ENCODE results near the gene TMEM95.

The TMEM95 gene

GRCh38 chr17:7355053-7355452 is at the start of gene TMEM95:
Gene TMEM95, plus strand, starts transcription at chr17:7355156. Its CDS starts 49 bp downstream, at chr17:7355205.
- DNase-seq (ENCODE audit: low spot score) = peak; percentile 36

GRCh38 chr17:7306911-7307685 is 47.9 kb upstream of the TMEM95 start, which contains the start of gene EIF5A:
Gene EIF5A, plus strand, starts transcription at chr17:7307628. Its CDS starts 2,008 bp downstream, at chr17:7309636.
- DNase-seq (ENCODE audit: low spot score) = peak; percentile 100

- DNase-seq (ENCODE audit: low spot score) = peak; percentile 67
Measured at GRCh38 chr17:7307686-7308624, 47.0 kb upstream of the TMEM95 start.

- peak; percentile 88 for DNase-seq (ENCODE audit: low spot score)
Measured at GRCh38 chr17:7308625-7309433, 46.1 kb upstream of the TMEM95 start.

- DNase-seq (ENCODE audit: low spot score) = no peak
Measured at GRCh38 chr17:7309628-7310027, 45.3 kb upstream of the TMEM95 start.

GRCh38 chr17:7311110-7311705 is 43.7 kb upstream of the TMEM95 start:
- no peak for DNase-seq (ENCODE audit: low spot score)

- no peak for DNase-seq (ENCODE audit: low spot score)
Measured at GRCh38 chr17:7312432-7313087, 42.4 kb upstream of the TMEM95 start.

- no peak for DNase-seq (ENCODE audit: low spot score)
Measured at GRCh38 chr17:7313088-7313889, 41.7 kb upstream of the TMEM95 start.

GRCh38 chr17:7313890-7314718 is 40.9 kb upstream of the TMEM95 start:
- DNase-seq (ENCODE audit: low spot score) = no peak

GRCh38 chr17:7314719-7315569 is 40.0 kb upstream of the TMEM95 start, which contains the start of gene GPS2:
Gene GPS2, minus strand, starts transcription at chr17:7315360. Its CDS starts 308 bp downstream, at chr17:7315052.
- DNase-seq (ENCODE audit: low spot score) = peak; percentile 89

GRCh38 chr17:7315570-7316235 is 39.3 kb upstream of the TMEM95 start:
- DNase-seq (ENCODE audit: low spot score) = no peak

GRCh38 chr17:7317161-7317803 is 37.7 kb upstream of the TMEM95 start:
- DNase-seq (ENCODE audit: low spot score) = no peak

GRCh38 chr17:7318121-7318860 is 36.7 kb upstream of the TMEM95 start:
- DNase-seq (ENCODE audit: low spot score) = no peak

- no peak for DNase-seq (ENCODE audit: low spot score)
Measured at GRCh38 chr17:7321466-7321865, 33.5 kb upstream of the TMEM95 start.

- no peak for DNase-seq (ENCODE audit: low spot score)
Measured at GRCh38 chr17:7322520-7323194, 32.3 kb upstream of the TMEM95 start.

Data from hematopoietic multipotent progenitor cell treated with erythropoietin and hydrocortisone succinate and interleukin-3 and kit ligand, for 15 days (in vitro differentiated cells).